Breast epithelium (tissue), 4 donors: Measurements from ENCODE around the gene PRMT1. TPM values are rescaled to one million over a fixed set of nuclear protein-coding genes. Genes with fewer than 3 reads are reported as not detected.

Experiments
- DNase-seq, 2 donors: peaks; one replicate each; pipeline ENCODE4 v3.0.0-alpha.2; 2019; ENCODE audit warnings: low spot score in 2 of 2
- H3K27ac ChIP-seq, 2 donors: fragments of 200-600 bp; sonication (generic) in 1 of 2; one replicate each; pipeline ENCODE4 v1.5.1; 2016 to 2019; ENCODE audit warnings: mild to moderate bottlenecking in 1 of 2
- H3K27me3 ChIP-seq, 2 donors: fragments of 200-600 bp; sonication (generic) in 1 of 2; one replicate each; pipeline versions ENCODE4 v1.5.1 to v1.6.0; 2017 to 2019; ENCODE audit warnings: control low read depth in 1 of 2, mild to moderate bottlenecking in 1 of 2
- H3K36me3 ChIP-seq: fragments of 200-600 bp; one replicate; pipeline ENCODE4 v1.5.1; 2019
- H3K4me1 ChIP-seq, 2 donors: fragments of 200-600 bp; sonication (generic); one replicate each; pipeline ENCODE4 v1.5.1; 2016 to 2019; ENCODE audit warnings: control low read depth in 1 of 2
- H3K4me3 ChIP-seq, 3 donors: fragments of 200-600 bp; sonication (generic); 1 replicate in 2 of 3; 2 replicates in 1 of 3; pipeline ENCODE4 v1.5.1; 2016 to 2019; ENCODE audit warnings: mild to moderate bottlenecking in 3 of 3, moderate library complexity in 2 of 3
- H3K9me3 ChIP-seq, 2 donors: fragments of 200-600 bp; sonication (generic) in 1 of 2; one replicate each; pipeline ENCODE4 v1.5.1; 2016 to 2019; ENCODE audit warnings: control low read depth in 1 of 2
- POLR2A ChIP-seq: fragments of 450-650 bp; IDR thresholded peaks from one replicate; pipeline ENCODE4 v1.6.1; 2016; ENCODE audit warnings: antibody characterized with exemption, mild to moderate bottlenecking, moderate library complexity
- intact Hi-C: fragments of 100-400 bp; cut with DNase I; formaldehyde crosslinking; loops from one replicate; pipeline ENCODE4 v1.15.1; 2023; ENCODE audit warnings: low total_unique reads
- total RNA-seq, 3 donors: library from RNA; depleted of rRNA; stranded (reverse); fragments of >200 nt; gene quantifications; one replicate each; pipeline ENCODE4 v1.1.0, GENCODE V29; 2016
- TF ChIP-seq, protein P1 (sequence below), 3 donors: fragments of 450-650 bp; IDR thresholded peaks; one replicate each; pipeline ENCODE4 v1.5.1; 2016 to 2017; ENCODE audit warnings: antibody characterized with exemption in 3 of 3, mild to moderate bottlenecking in 3 of 3, moderate library complexity in 3 of 3

Gene PRMT1
- total RNA-seq, 3 donors from 2014 or later = 137 to 227 (median 154) TPM

DNA sequence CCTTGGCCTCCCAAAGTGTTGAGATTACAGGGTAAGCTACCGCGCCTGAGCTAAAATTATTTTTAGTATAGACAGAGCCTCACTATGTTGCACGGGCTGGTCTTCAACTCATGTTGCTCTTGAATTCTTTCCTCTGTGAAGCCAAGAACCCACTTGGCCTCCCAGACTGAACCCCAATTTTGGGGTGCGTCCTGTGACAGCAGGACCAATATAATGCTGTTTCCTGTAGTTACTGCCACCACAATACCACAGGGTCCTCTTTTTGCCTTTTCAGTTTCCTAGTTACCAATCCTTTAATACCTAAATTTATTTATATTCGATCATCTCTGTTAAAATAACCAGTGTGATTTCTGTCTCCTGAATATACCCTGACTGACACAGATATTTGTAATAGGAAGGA, 53.1 kb downstream of the PRMT1 start:
- intact Hi-C loops = no loop called here
- Histone ChIP-seq H3K4me3 (no peak overlapping the region), H3K9me3 (no peaks in the 10 kb centered on the region), H3K27me3 (no peaks in the 10 kb centered on the region), H3K36me3 (no peaks in the 10 kb centered on the region), H3K4me1 (no peaks in the 10 kb centered on the region), H3K27ac (no peak overlapping the region)
- no peak for DNase-seq
- TF ChIP-seq, protein P1, sequence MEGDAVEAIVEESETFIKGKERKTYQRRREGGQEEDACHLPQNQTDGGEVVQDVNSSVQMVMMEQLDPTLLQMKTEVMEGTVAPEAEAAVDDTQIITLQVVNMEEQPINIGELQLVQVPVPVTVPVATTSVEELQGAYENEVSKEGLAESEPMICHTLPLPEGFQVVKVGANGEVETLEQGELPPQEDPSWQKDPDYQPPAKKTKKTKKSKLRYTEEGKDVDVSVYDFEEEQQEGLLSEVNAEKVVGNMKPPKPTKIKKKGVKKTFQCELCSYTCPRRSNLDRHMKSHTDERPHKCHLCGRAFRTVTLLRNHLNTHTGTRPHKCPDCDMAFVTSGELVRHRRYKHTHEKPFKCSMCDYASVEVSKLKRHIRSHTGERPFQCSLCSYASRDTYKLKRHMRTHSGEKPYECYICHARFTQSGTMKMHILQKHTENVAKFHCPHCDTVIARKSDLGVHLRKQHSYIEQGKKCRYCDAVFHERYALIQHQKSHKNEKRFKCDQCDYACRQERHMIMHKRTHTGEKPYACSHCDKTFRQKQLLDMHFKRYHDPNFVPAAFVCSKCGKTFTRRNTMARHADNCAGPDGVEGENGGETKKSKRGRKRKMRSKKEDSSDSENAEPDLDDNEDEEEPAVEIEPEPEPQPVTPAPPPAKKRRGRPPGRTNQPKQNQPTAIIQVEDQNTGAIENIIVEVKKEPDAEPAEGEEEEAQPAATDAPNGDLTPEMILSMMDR (IDR thresholded peaks at IDR 0.05) = no peak
- TF ChIP-seq POLR2A = no peak

Other genes starting within 250 kb of the PRMT1 start
- 1 to 10 TPM in 1 of 3 donors, under 1 TPM in 2; 0.44 to 4.3 (median 0.98) TPM for gene SLC17A7, start 235.7 kb upstream of the PRMT1 start, total RNA-seq
- gene PIH1D1, start 225.5 kb upstream of the PRMT1 start, total RNA-seq = 100 to 1,000 TPM in 2 of 3 donors, 10 to 100 TPM in 1; 94.4 to 121 (median 106) TPM
- gene ALDH16A1, start 224.0 kb upstream of the PRMT1 start, total RNA-seq = 10 to 100 TPM; 20.6 to 34.4 (median 32.2) TPM
- gene FLT3LG, start 203.1 kb upstream of the PRMT1 start, total RNA-seq = 1 to 10 TPM; 4.3 to 7.0 (median 4.6) TPM
- 1,000 to 10,000 TPM; 3,591 to 5,468 (median 4,346) TPM for gene RPL13A, start 189.7 kb upstream of the PRMT1 start, total RNA-seq
- gene RPS11, start 180.8 kb upstream of the PRMT1 start, total RNA-seq = 1,000 to 10,000 TPM; 5,709 to 7,550 (median 5,876) TPM
- 100 to 1,000 TPM; 164 to 389 (median 199) TPM for gene FCGRT, start 164.6 kb upstream of the PRMT1 start, total RNA-seq
- 10 to 100 TPM; 17.3 to 40.2 (median 34.7) TPM for gene RCN3, start 149.3 kb upstream of the PRMT1 start, total RNA-seq
- 10 to 100 TPM; 54.7 to 60.0 (median 57.4) TPM for gene NOSIP, start 96.7 kb upstream of the PRMT1 start, total RNA-seq
- 10 to 100 TPM in 2 of 3 donors, under 1 TPM in 1; 0.32 to 16.1 (median 10.2) TPM for gene PRRG2, start 96.0 kb upstream of the PRMT1 start, total RNA-seq
- 1 to 10 TPM; 6.2 to 8.8 (median 6.3) TPM for gene PRR12, start 86.1 kb upstream of the PRMT1 start, total RNA-seq
- 100 to 1,000 TPM in 1 of 3 donors, 10 to 100 TPM in 2; 34.8 to 114 (median 41.0) TPM for gene RRAS, start 37.1 kb upstream of the PRMT1 start, total RNA-seq
- 10 to 100 TPM in 2 of 3 donors, 1 to 10 TPM in 1; 9.8 to 15.4 (median 10.6) TPM for gene SCAF1, start 35.1 kb upstream of the PRMT1 start, total RNA-seq
- gene IRF3, start 11.4 kb upstream of the PRMT1 start, total RNA-seq = 100 to 1,000 TPM in 1 of 3 donors, 10 to 100 TPM in 2; 39.7 to 100 (median 52.4) TPM
- gene BCL2L12, start 11.3 kb upstream of the PRMT1 start, total RNA-seq = 10 to 100 TPM in 1 of 3 donors, 1 to 10 TPM in 2; 5.1 to 11.7 (median 8.5) TPM
- 1 to 10 TPM; 1.3 to 2.9 (median 1.4) TPM for gene ADM5, start 12.3 kb downstream of the PRMT1 start, total RNA-seq
- gene CPT1C, start 13.8 kb downstream of the PRMT1 start, total RNA-seq = 10 to 100 TPM in 1 of 3 donors, 1 to 10 TPM in 1, under 1 TPM in 1; 0.80 to 14.4 (median 2.8) TPM
- gene TSKS, start 86.0 kb downstream of the PRMT1 start, total RNA-seq = under 1 TPM in 2 of 3 donors, not detected in 1; 0.33 to 0.96 TPM
- gene AP2A1, start 89.7 kb downstream of the PRMT1 start, total RNA-seq = 10 to 100 TPM; 42.1 to 71.0 (median 59.3) TPM
- 10 to 100 TPM; 13.0 to 27.4 (median 18.7) TPM for gene FUZ, start 136.0 kb downstream of the PRMT1 start, total RNA-seq
- gene MED25, start 141.0 kb downstream of the PRMT1 start, total RNA-seq = 10 to 100 TPM; 16.3 to 27.5 (median 20.6) TPM
- 10 to 100 TPM; 45.1 to 95.0 (median 90.3) TPM for gene PTOV1, start 173.9 kb downstream of the PRMT1 start, total RNA-seq
- 10 to 100 TPM; 31.0 to 69.2 (median 57.7) TPM for gene PNKP, start 190.3 kb downstream of the PRMT1 start, total RNA-seq
- gene AKT1S1, start 200.1 kb downstream of the PRMT1 start, total RNA-seq = 10 to 100 TPM; 11.9 to 13.8 (median 12.5) TPM
- 10 to 100 TPM; 21.0 to 31.8 (median 30.4) TPM for gene TBC1D17, start 200.4 kb downstream of the PRMT1 start, total RNA-seq
- 1 to 10 TPM in 1 of 3 donors, under 1 TPM in 2; 0.48 to 2.2 (median 0.66) TPM for gene IL4I1, start 219.6 kb downstream of the PRMT1 start, total RNA-seq